PC-9 (cell line): ENCODE results near the gene C10orf62. TPM values are rescaled to one million over a fixed set of nuclear protein-coding genes. Genes with fewer than 3 reads are reported as not detected.
A peak's percentile ranks its signal among the peaks of the same experiment; 100 is the strongest.

ENCODE experiments used
- BruUV-seq: library from RNA; stranded (reverse); fragments of 400-500 nt; replicated peaks from 2 replicates; lab custom pipeline; 2021; lab: Mats Ljungman, UMichigan
- CTCF ChIA-PET: fragments of 300-600 bp; sonication (Branson Sonifier 250); formaldehyde crosslinking; loops from one replicate; lab custom pipeline; 2022; ENCODE audit warnings: antibody characterized with exemption; lab: Charles Lee
- POLR2A ChIA-PET: fragments of 300-600 bp; sonication (Branson Sonifier 250); formaldehyde crosslinking; loops from one replicate; lab custom pipeline; 2022; ENCODE audit warnings: antibody characterized with exemption; ENCODE audit not compliant: unreplicated experiment; lab: Charles Lee
- DNase-seq, 2 experiments: peaks; one replicate each; pipeline versions ENCODE4 v3.0.0 to v3.0.0-alpha.2; 2015 to 2022; ENCODE audit warnings: mixed read lengths in 1 of 2
- H2AFZ ChIP-seq: fragments of 200-600 bp; sonication (generic); 2 replicates; pipeline ENCODE4 v1.8.1; 2017; ENCODE audit warnings: antibody characterized with exemption
- H3F3A ChIP-seq: fragments of 200-600 bp; sonication (generic); 2 replicates; pipeline ENCODE4 v1.8.1; 2017; ENCODE audit warnings: antibody characterized with exemption, mild to moderate bottlenecking, low read depth; ENCODE audit not compliant: insufficient read depth
- H3K27ac ChIP-seq: fragments of 200-600 bp; sonication (generic); 2 replicates; pipeline ENCODE4 v1.6.1; 2016; ENCODE audit warnings: mixed run types
- H3K27me3 ChIP-seq: fragments of 200-600 bp; sonication (generic); 2 replicates; pipeline ENCODE4 v1.6.1; 2016; ENCODE audit warnings: low read depth, mixed run types; ENCODE audit not compliant: insufficient read depth
- H3K36me3 ChIP-seq: fragments of 200-600 bp; sonication (generic); 2 replicates; pipeline ENCODE4 v1.6.1; 2016; ENCODE audit warnings: low read depth, mixed run types
- H3K4me1 ChIP-seq: fragments of 200-600 bp; sonication (generic); replicated peaks from 2 replicates; pipeline ENCODE4 v1.6.1; 2016; ENCODE audit warnings: mixed run types; ENCODE audit not compliant: insufficient read depth
- H3K4me2 ChIP-seq: fragments of 200-600 bp; sonication (generic); 2 replicates; pipeline ENCODE4 v1.6.1; 2017; ENCODE audit warnings: mixed run types
- H3K4me3 ChIP-seq: fragments of 200-600 bp; sonication (generic); 2 replicates; pipeline ENCODE4 v1.6.1; 2016; ENCODE audit warnings: mixed run types
- H3K79me2 ChIP-seq: fragments of 200-600 bp; sonication (generic); 2 replicates; pipeline ENCODE4 v1.6.1; 2017; ENCODE audit warnings: low read depth, mixed run types
- H3K9me2 ChIP-seq: fragments of 200-600 bp; sonication (generic); 2 replicates; pipeline ENCODE4 v1.8.1; 2017; ENCODE audit warnings: mild to moderate bottlenecking; ENCODE audit not compliant: insufficient read depth
- H3K9me3 ChIP-seq: fragments of 200-600 bp; sonication (generic); 2 replicates; pipeline ENCODE4 v1.8.1; 2016; ENCODE audit warnings: low read depth; ENCODE audit not compliant: insufficient read depth
- H4K20me1 ChIP-seq: fragments of 200-600 bp; sonication (generic); 2 replicates; pipeline ENCODE4 v1.8.1; 2017; ENCODE audit not compliant: insufficient read depth
- CTCF ChIP-seq: fragments of 200-600 bp; sonication (generic); conservative IDR thresholded peaks from 2 replicates; pipeline ENCODE4 v1.6.1; 2017; ENCODE audit warnings: mixed run types, antibody characterized with exemption, mild to moderate bottlenecking, moderate library complexity
- EZH2 ChIP-seq: fragments of 200-600 bp; sonication (generic); IDR thresholded peaks from 2 replicates; pipeline ENCODE4 v1.8.0; 2017; ENCODE audit warnings: antibody characterized with exemption, low read depth
- intact Hi-C: fragments of 100-400 bp; cut with micrococcal nuclease; formaldehyde crosslinking; loops from one replicate; pipeline ENCODE4 v1.10.0; 2022; ENCODE audit not compliant: unreplicated experiment
- total RNA-seq: library from RNA; stranded (reverse); gene quantifications from 2 replicates; pipeline ENCODE4 v1.2.3, GENCODE V29; 2021

C10orf62 gene
- total RNA-seq, 1 experiment from 2014 or later, result 0.59 TPM

GRCh38 chr10:97572214-97572989 is 17.1 kb upstream of the C10orf62 start, which contains the start of gene ANKRD2:
TSS of gene ANKRD2 (plus strand) at chr10:97572779. CDS start at chr10:97572789, 10 bp downstream.
- CTCF ChIA-PET, result interaction anchor here (0.6 to 1.7 kb wide), 4 partner anchors 12 to 106 kb away, joined by 4 to 5 read pairs (median 5); partner anchors contain the start of gene HOGA1
- H3K4me3 ChIP-seq, result peak within 1 kb of the TSS; percentile 14; the same call in 1 of the 2 replicates
- H3K79me2 ChIP-seq, result no peaks in the 10 kb centered on the region
- no peak within 1 kb of the TSS for H2AFZ ChIP-seq
- POLR2A ChIA-PET, result no interaction called here
- H4K20me1 ChIP-seq, result no peaks in the 10 kb centered on the region
- no TSS peak for BruUV-seq
- H3K4me1 ChIP-seq, result peaks cover 60% of the 10 kb centered on the region
- H3K9me3 ChIP-seq, result no peaks in the 10 kb centered on the region
- no peaks in the 10 kb centered on the region for H3K36me3 ChIP-seq
- TF ChIP-seq EZH2, result no peak
- TF ChIP-seq CTCF, result peak; percentile 77
- intact Hi-C loops, result loop anchor here (5.0 kb wide), 1 partner anchor 110 kb away; no protein-coding TSS in a partner anchor
- no peaks in the 10 kb centered on the region for H3K27me3 ChIP-seq
- H3K9me2 ChIP-seq, result no peaks in the 10 kb centered on the region
- peaks cover 43% of the 10 kb centered on the region; the same call in 1 of the 2 replicates for H3F3A ChIP-seq
- peak within 1 kb of the TSS; percentile 93 for H3K27ac ChIP-seq
- peak; percentile 52 to 62 for DNase-seq
- H3K4me2 ChIP-seq, result peak within 1 kb of the TSS; percentile 76

- Histone ChIP-seq H3K9me2 (no peaks in the 10 kb centered on the region), H3F3A (peaks cover 43% of the 10 kb centered on the region; the same call in 1 of the 2 replicates), H4K20me1 (no peaks in the 10 kb centered on the region), H3K4me1 (peaks cover 60% of the 10 kb centered on the region), H3K36me3 (no peaks in the 10 kb centered on the region), H3K4me3 (no peak overlapping the region), H2AFZ (no peak overlapping the region), H3K27ac (0 out of 2 replicates have a peak overlapping the region, but pooled peaks have one; percentile 93), H3K9me3 (no peaks in the 10 kb centered on the region), H3K27me3 (no peaks in the 10 kb centered on the region), H3K4me2 (peak overlapping the region; percentile 76; the same call in 1 of the 2 replicates), H3K79me2 (no peaks in the 10 kb centered on the region)
- no TSS peak for BruUV-seq
- TF ChIP-seq CTCF, result no peak
- no peak for TF ChIP-seq EZH2
- intact Hi-C loops, result loop anchor here (5.0 kb wide), 1 partner anchor 111 kb away; no protein-coding TSS in a partner anchor
- ChIA-PET POLR2A (no interaction called here), CTCF (interaction anchor here (0.6 to 1.7 kb wide), 2 partner anchors 33 to 40 kb away, joined by 5 read pairs; no protein-coding TSS in a partner anchor)
- no peak for DNase-seq
Observed at GRCh38 chr10:97573021-97573420, 16.5 kb upstream of the C10orf62 start.

GRCh38 chr10:97573672-97574071 is 15.8 kb upstream of the C10orf62 start:
- no peak for TF ChIP-seq CTCF
- no peak for TF ChIP-seq EZH2
- Histone ChIP-seq H3K4me1 (peaks cover 60% of the 10 kb centered on the region), H4K20me1 (no peaks in the 10 kb centered on the region), H3K27me3 (no peaks in the 10 kb centered on the region), H3K36me3 (no peaks in the 10 kb centered on the region), H3F3A (peaks cover 43% of the 10 kb centered on the region; the same call in 1 of the 2 replicates), H3K79me2 (no peaks in the 10 kb centered on the region), H3K27ac (peak overlapping the region; percentile 43), H2AFZ (no peak overlapping the region), H3K9me3 (no peaks in the 10 kb centered on the region), H3K9me2 (no peaks in the 10 kb centered on the region), H3K4me2 (no peak overlapping the region), H3K4me3 (no peak overlapping the region)
- ChIA-PET CTCF (no interaction called here), POLR2A (no interaction called here)
- BruUV-seq, result no TSS peak
- intact Hi-C loops, result loop anchor here (1.0 to 5.0 kb wide), 4 partner anchors 31 to 111 kb away; no protein-coding TSS in a partner anchor
- no peak for DNase-seq
